HepG2 (cell line): ENCODE measurements around the gene EPHX1. TPM values are rescaled to one million over a fixed set of nuclear protein-coding genes. Genes with fewer than 3 reads are reported as not detected.

Source experiments
- AGO2 ChIP-seq: fragments of 200-400 bp; formaldehyde crosslinking; optimal IDR thresholded peaks from 2 replicates; pipeline ENCODE3; 2017; ENCODE audit warnings: mild to moderate bottlenecking, low read depth, low read length, moderate library complexity
- ARNTL ChIP-seq: sonication (generic); formaldehyde crosslinking; IDR thresholded peaks from 2 replicates; pipeline ENCODE4 v1.4.0; 2020; ENCODE audit warnings: mild to moderate bottlenecking, missing genetic modification reagents
- ASH2L ChIP-seq: fragments of 300-600, 200-600 bp; sonication (generic); IDR thresholded peaks from 2 replicates; pipeline ENCODE4 v1.7.0; 2017; ENCODE audit warnings: low read depth, mild to moderate bottlenecking, moderate library complexity, mixed read lengths, low read length; ENCODE audit not compliant: insufficient read length
- ATRX ChIP-seq: sonication (generic); formaldehyde crosslinking; IDR thresholded peaks from 2 replicates; pipeline ENCODE4 v1.4.0; 2020; ENCODE audit warnings: missing genetic modification reagents, borderline replicate concordance
- ETV5 ChIP-seq: IDR thresholded peaks from 2 replicates; pipeline ENCODE4 v1.6.1; 2018; ENCODE audit warnings: missing biosample characterization, missing genetic modification reagents, inconsistent platforms, borderline replicate concordance
- FOSL2 ChIP-seq: sonication (generic); formaldehyde crosslinking; IDR thresholded peaks from 2 replicates; pipeline ENCODE4 v1.4.0; 2020; ENCODE audit warnings: missing genetic modification reagents
- HOXA3 ChIP-seq: sonication (generic); formaldehyde crosslinking; IDR thresholded peaks from 2 replicates; pipeline ENCODE4 v1.5.0; 2020; ENCODE audit warnings: missing genetic modification reagents
- MATR3 ChIP-seq: sonication (generic); formaldehyde crosslinking; IDR thresholded peaks from 2 replicates; pipeline ENCODE4 v1.4.0; 2020; ENCODE audit warnings: missing genetic modification reagents
- MXI1 ChIP-seq: IDR thresholded peaks from 3 replicates; pipeline ENCODE4 v1.6.1; 2012; ENCODE audit warnings: low read depth, low read length, inconsistent platforms, borderline replicate concordance
- PAF1 ChIP-seq: IDR thresholded peaks from 2 replicates; pipeline ENCODE4 v1.6.1; 2016; ENCODE audit warnings: missing genetic modification reagents, missing compliant biosample characterization
- PCBP1 ChIP-seq: fragments of 200-400 bp; formaldehyde crosslinking; IDR thresholded peaks from 2 replicates; pipeline ENCODE4 v1.6.1; 2017; ENCODE audit warnings: mild to moderate bottlenecking, low read depth, low read length, borderline replicate concordance
- REPIN1 ChIP-seq: sonication (generic); formaldehyde crosslinking; IDR thresholded peaks from 2 replicates; pipeline ENCODE4 v1.8.0; 2022; ENCODE audit warnings: missing genetic modification reagents, low read depth, mild to moderate bottlenecking, borderline replicate concordance
- SNAPC2 ChIP-seq: sonication (generic); formaldehyde crosslinking; IDR thresholded peaks from 2 replicates; pipeline ENCODE4 v1.8.1; 2022; ENCODE audit warnings: mild to moderate bottlenecking, missing genetic modification reagents
- SOX5 ChIP-seq: IDR thresholded peaks from 2 replicates; pipeline ENCODE4 v1.6.1; 2016; ENCODE audit warnings: borderline replicate concordance
- SRF ChIP-seq: IDR thresholded peaks from 2 replicates; pipeline ENCODE4 v1.6.1; 2011; ENCODE audit warnings: mild to moderate bottlenecking, low read depth, low read length, moderate library complexity
- TGIF2 ChIP-seq: IDR thresholded peaks from 2 replicates; pipeline ENCODE4 v1.6.1; 2016; ENCODE audit warnings: control low read depth, missing compliant biosample characterization
- ZC3H13 ChIP-seq: sonication (generic); formaldehyde crosslinking; IDR thresholded peaks from 2 replicates; pipeline ENCODE4 v1.8.1; 2023; ENCODE audit warnings: mild to moderate bottlenecking, missing genetic modification reagents, moderate library complexity
- ZNF20 ChIP-seq: sonication (generic); formaldehyde crosslinking; IDR thresholded peaks from 2 replicates; pipeline ENCODE4 v1.4.0; 2020; ENCODE audit warnings: mild to moderate bottlenecking, moderate library complexity, missing genetic modification reagents
- ZNF317 ChIP-seq: sonication (generic); formaldehyde crosslinking; IDR thresholded peaks from 2 replicates; pipeline ENCODE4 v1.5.0; 2020; ENCODE audit warnings: mild to moderate bottlenecking, missing genetic modification reagents
- ZNF501 ChIP-seq: sonication (generic); formaldehyde crosslinking; IDR thresholded peaks from 2 replicates; pipeline ENCODE4 v1.5.1; 2020; ENCODE audit warnings: mild to moderate bottlenecking, moderate library complexity, missing genetic modification reagents
- ZNF530 ChIP-seq: sonication (generic); formaldehyde crosslinking; IDR thresholded peaks from 2 replicates; pipeline ENCODE4 v1.5.0; 2020; ENCODE audit warnings: low read depth, mild to moderate bottlenecking, missing genetic modification reagents
- ZNF563 ChIP-seq: sonication (generic); formaldehyde crosslinking; IDR thresholded peaks from 2 replicates; pipeline ENCODE4 v1.8.0; 2022; ENCODE audit warnings: mild to moderate bottlenecking, moderate library complexity, missing genetic modification reagents
- ZNF577 ChIP-seq: sonication (generic); formaldehyde crosslinking; IDR thresholded peaks from 2 replicates; pipeline ENCODE4 v1.4.0; 2020; ENCODE audit warnings: mild to moderate bottlenecking, low read depth, missing genetic modification reagents, borderline replicate concordance
- ZNF616 ChIP-seq: sonication (generic); formaldehyde crosslinking; IDR thresholded peaks from 2 replicates; pipeline ENCODE4 v1.5.0; 2020; ENCODE audit warnings: low read depth, mild to moderate bottlenecking, missing genetic modification reagents
- ZNF747 ChIP-seq: sonication (generic); formaldehyde crosslinking; IDR thresholded peaks from 2 replicates; pipeline ENCODE4 v1.8.1; 2023; ENCODE audit warnings: missing genetic modification reagents, mild to moderate bottlenecking, borderline replicate concordance
- ZNF766 ChIP-seq: sonication (generic); formaldehyde crosslinking; IDR thresholded peaks from 2 replicates; pipeline ENCODE4 v1.5.0; 2020; ENCODE audit warnings: missing genetic modification reagents, borderline replicate concordance
- ZSCAN31 ChIP-seq: sonication (generic); formaldehyde crosslinking; IDR thresholded peaks from 2 replicates; pipeline ENCODE4 v1.5.0; 2020; ENCODE audit warnings: low read depth, mild to moderate bottlenecking, missing genetic modification reagents
- polyA plus RNA-seq, 8 experiments: library from polyadenylated mRNA; depleted of rRNA in 3 of 8; stranded (reverse) in 7 of 8; unstranded in 1 of 8; fragments of >200 nt; fragmentation: Illumina TruSeq in 4 of 8; extraction: Trizol in 4 of 8; gene quantifications; 2 replicates each; pipeline versions ENCODE4 v1.2.1 to v1.2.3, GENCODE V29; 2011 to 2016; ENCODE audit warnings: low read depth in 4 of 8, missing spikeins in 1 of 8, mixed read lengths in 1 of 8; ENCODE audit not compliant: insufficient read depth in 1 of 8
- total RNA-seq, 5 experiments: library from RNA; depleted of rRNA; stranded (reverse); fragments of >200 nt; fragmentation: Illumina TruSeq; extraction: Trizol; gene quantifications; 2 replicates each; pipeline ENCODE4 v1.2.3, GENCODE V29; 2016; ENCODE audit warnings: low read depth in 1 of 5
- TF ChIP-seq, protein P1 (sequence below), 2 experiments: IDR thresholded peaks; 2 replicates each; pipeline ENCODE4 v1.6.1; 2011 to 2012; ENCODE audit warnings: low read length in 2 of 2, borderline replicate concordance in 1 of 2, low read depth in 1 of 2, mild to moderate bottlenecking in 1 of 2, moderate library complexity in 1 of 2

EPHX1 gene
- total and polyA plus RNA-seq, 2 of the 13 experiments (the other 11 are each of a cell fraction or from before 2014, with no cell fraction given): 27.7 to 36.5 TPM

DNA sequence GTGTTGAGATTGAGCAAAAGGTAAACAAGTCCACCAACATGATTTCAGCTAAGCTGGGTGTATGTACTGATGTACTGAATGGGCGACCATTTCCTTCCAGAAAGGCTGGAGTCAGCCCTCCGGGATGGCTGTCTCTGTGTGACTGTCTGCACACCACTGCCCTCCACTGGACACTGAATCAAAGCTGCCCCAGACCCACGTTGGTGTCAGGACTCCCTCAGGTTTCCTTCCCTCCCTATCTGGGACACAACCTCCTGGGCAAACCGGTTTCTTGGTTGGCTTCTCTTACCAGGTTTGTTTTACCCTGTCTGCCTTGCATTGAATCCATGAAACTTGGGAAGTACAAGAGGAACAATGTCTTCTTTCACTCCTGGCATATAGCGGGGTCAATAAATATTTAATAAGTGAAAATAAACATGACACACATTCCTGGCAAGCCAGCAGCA, 37.6 kb upstream of the EPHX1 start (continued):
- TF ChIP-seq AGO2 (no peak), SNAPC2 (CRISPR knock-in tag) (0 out of 2 replicates have a peak, but pooled peaks have one; percentile 33), ARNTL (CRISPR knock-in tag) (no peak), ATRX (CRISPR knock-in tag) (no peak), ZNF501 (CRISPR knock-in tag) (peak; percentile 56), ASH2L (no peak), HOXA3 (CRISPR knock-in tag) (peak; percentile 45; the same call in 1 of the 2 replicates), PAF1 (no peak), ZNF563 (no peak), SOX5 (peak; percentile 23; the same call in 1 of the 2 replicates), ZC3H13 (CRISPR knock-in tag) (no peak), ZNF616 (CRISPR knock-in tag) (no peak), FOSL2 (CRISPR knock-in tag) (0 out of 2 replicates have a peak, but pooled peaks have one; percentile 46), ZSCAN31 (CRISPR knock-in tag) (no peak), ZNF577 (CRISPR knock-in tag) (no peak), ZNF530 (CRISPR knock-in tag) (no peak), ZNF20 (CRISPR knock-in tag) (no peak), ZNF766 (peak; percentile 34; the same call in 1 of the 2 replicates), MATR3 (CRISPR knock-in tag) (no peak), ZNF317 (CRISPR knock-in tag) (no peak), MXI1 (no peak; the same call in 2 of the 3 replicates), PCBP1 (no peak), REPIN1 (CRISPR knock-in tag) (no peak; the same call in 1 of the 2 replicates), ETV5 (CRISPR knock-in tag) (peak; percentile 51; the same call in 1 of the 2 replicates), ZNF747 (CRISPR knock-in tag) (no peak), SRF (no peak), TGIF2 (no peak)
- TF ChIP-seq, protein P1, sequence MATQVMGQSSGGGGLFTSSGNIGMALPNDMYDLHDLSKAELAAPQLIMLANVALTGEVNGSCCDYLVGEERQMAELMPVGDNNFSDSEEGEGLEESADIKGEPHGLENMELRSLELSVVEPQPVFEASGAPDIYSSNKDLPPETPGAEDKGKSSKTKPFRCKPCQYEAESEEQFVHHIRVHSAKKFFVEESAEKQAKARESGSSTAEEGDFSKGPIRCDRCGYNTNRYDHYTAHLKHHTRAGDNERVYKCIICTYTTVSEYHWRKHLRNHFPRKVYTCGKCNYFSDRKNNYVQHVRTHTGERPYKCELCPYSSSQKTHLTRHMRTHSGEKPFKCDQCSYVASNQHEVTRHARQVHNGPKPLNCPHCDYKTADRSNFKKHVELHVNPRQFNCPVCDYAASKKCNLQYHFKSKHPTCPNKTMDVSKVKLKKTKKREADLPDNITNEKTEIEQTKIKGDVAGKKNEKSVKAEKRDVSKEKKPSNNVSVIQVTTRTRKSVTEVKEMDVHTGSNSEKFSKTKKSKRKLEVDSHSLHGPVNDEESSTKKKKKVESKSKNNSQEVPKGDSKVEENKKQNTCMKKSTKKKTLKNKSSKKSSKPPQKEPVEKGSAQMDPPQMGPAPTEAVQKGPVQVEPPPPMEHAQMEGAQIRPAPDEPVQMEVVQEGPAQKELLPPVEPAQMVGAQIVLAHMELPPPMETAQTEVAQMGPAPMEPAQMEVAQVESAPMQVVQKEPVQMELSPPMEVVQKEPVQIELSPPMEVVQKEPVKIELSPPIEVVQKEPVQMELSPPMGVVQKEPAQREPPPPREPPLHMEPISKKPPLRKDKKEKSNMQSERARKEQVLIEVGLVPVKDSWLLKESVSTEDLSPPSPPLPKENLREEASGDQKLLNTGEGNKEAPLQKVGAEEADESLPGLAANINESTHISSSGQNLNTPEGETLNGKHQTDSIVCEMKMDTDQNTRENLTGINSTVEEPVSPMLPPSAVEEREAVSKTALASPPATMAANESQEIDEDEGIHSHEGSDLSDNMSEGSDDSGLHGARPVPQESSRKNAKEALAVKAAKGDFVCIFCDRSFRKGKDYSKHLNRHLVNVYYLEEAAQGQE (IDR thresholded peaks at IDR 0.05; ENCODE audit: borderline replicate concordance in 1 of 2, low read depth in 1 of 2, low read length in 2 of 2): no peak
